DMS114 treated with DMSO at 0.1 percent for 48 hours (cell line): Measurements from ENCODE around the gene PITPNM3.
"Not testable (repeated sequence)": the region's sequence is repeated elsewhere in the genome, so short reads cannot be mapped to it uniquely, and the experiment has no call there.

Experiments used
- DNase-seq: peaks from one replicate; lab custom pipeline; 2025; ENCODE audit not compliant: unreplicated experiment; lab: John Stamatoyannopoulos, UW

PITPNM3 gene

GRCh38 chr17:6482796-6483195 is 73.6 kb downstream of the PITPNM3 start:
- not testable (repeated sequence) for DNase-seq

- DNase-seq, result no peak
Observed at GRCh38 chr17:6482105-6482455, 74.3 kb downstream of the PITPNM3 start.

GRCh38 chr17:6480303-6480675 is 76.1 kb downstream of the PITPNM3 start:
- DNase-seq, result no peak

DNA sequence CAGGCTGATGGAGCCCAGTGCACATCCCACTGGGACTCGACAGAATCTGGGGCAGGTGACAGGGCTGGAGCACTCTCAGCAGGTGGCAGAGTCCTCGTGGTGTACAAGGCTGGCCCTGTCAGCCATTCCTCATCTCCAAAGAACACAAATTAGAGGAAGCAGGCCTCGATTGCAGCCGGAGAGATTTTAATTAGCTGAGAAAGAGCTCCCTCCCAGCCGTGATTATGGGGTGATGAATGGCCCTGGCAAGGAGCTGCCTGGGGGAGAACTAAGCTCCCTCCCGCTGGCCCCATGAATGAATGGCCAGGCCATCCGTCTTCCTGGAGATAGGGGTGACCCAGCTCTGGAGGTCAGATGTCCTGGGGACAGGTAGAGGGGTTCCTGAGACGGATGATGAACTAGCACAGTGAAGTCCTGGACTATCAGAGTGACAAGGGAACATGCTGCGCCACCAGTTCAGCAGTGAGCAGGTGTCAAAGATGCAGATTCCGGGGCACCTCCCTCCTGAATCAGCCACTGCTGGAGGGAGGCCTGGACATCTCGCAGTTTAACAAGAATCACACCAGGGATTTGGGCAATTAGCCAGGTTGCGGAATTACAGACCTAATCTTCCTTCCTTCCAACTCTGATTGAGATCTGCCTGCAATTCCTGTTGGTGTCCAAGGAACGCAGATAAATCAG is 76.6 kb downstream of the PITPNM3 start:
- DNase-seq, result no peak

DNA sequence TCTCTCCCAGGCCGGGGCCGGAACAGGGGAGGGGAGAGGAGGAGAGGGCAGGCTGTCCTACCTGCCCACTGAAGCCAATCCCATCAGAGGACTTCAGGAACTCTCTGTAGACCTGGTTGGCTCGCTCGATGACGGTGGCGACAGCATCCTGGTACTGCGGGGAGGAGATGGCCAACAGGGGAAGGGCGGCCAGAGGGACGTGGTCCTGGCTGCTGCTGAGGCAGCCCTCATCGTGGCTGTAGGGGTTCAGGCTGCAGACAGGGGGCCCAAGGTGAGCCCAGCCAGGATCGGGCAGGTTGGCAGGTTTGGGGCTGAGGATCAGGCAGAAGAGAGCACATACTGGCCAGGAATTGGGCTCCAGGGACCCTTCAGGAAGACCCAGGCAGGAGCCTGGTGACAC is 77.9 kb downstream of the PITPNM3 start:
- no peak for DNase-seq

- DNase-seq, result no peak
Observed at GRCh38 chr17:6477831-6478383, 78.4 kb downstream of the PITPNM3 start.

- DNase-seq, result no peak
Observed at GRCh38 chr17:6476810-6477179, 79.6 kb downstream of the PITPNM3 start.

DNA sequence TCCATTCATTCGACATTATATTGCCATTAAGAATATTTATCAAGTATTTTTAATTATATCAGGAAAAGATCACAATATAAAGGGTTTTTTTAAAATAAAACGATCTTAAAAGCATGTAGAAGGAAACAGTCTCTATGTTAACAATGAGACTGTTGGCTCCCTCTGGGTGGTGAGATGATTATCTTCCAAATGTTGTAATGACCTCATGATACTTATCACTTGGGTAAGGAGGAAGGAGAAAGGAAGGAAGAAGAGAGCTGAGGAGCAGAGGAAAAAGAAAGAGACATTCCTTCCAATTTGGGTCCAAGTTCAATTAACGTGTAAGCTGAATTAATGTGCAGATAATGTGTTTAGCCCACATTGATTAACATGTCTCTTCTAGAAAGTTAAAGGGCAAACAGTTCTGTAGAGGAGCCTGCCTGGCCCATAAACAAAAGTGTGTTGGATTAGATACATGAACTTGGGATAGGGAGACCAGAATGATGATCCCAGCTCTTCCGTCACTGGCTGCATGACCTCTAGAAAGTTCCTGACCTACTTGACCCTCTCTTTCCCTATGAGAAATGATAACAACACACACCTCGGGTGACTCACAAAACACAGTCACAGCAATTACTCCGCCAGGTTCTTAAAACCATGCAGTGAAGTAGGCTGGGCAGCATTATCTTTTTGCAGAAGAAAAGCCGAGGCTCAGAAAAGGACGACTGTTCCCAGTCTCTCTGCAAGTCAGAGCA is 80.1 kb downstream of the PITPNM3 start:
- no peak for DNase-seq

DNA sequence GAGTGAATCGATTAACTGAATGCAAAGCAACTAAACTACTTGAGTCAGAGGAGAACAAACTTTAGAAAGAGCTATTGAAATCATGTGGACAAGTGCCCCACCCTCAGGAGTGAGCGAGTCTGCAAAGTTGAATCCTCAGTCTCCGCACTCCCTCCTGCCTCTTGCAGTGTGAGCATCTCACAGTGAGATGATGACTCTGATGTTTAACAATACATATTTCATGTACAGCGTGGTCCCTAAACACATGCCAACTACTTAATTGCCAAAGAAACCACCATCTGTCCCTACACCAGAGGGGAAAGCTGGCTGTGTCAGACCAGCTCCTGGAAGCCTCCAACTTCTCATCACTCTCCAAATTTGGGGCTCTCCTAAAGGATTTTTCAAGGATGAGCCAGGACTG is 80.9 kb downstream of the PITPNM3 start:
- no peak for DNase-seq

- DNase-seq, result no peak
Observed at GRCh38 chr17:6474906-6475305, 81.4 kb downstream of the PITPNM3 start.

DNA sequence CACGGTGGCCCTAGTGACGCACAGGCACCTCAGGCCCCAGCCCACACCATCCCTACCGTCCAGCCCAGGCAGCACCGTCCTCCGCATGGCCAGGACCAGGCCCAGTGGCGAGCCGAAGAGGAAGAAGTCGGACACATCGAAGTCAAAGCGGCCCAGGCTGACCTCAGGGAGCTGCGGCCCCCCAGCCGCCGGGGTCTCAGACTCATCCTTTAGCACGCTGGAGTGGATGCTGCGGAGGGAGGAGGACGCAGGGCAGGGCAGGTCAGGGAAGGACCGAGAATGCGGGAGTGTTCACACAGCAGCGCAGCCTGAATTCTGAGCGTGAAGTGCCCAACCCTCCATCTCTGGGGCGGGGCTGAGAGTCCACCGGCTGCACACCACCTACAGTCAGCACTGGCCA is 82.0 kb downstream of the PITPNM3 start:
- no peak for DNase-seq

DNA sequence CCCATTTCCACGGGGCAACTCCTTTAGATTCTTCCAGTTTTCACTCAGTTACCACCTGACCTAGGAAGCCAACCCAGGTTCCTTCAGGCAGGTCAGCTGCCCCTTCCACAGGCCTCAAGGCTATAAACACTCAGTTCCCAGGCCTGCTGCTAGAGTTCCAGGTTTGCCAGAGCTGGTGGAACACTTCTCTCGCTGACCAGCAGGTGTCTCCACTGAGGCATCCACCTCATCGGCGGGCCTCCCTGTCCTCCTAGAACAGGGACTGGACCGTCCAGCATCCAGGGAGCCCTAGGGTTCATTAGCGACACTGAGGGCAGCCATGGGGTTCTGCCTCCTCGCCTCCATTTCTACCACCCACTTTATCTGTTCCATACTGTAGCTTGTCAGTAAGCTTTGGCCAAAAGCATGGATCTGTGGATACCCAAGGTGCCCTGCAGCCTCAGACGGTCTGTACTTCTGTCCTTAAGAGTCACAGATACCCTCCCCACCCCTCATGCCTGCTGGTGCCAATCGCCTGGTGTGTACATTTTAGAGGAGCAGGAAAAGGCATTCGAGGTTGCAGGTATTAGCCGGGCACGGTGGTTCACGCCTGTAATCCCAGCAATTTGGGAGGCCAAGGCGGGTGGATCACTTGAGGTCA is 83.1 kb downstream of the PITPNM3 start:
- DNase-seq, result peak; percentile 51

DNA sequence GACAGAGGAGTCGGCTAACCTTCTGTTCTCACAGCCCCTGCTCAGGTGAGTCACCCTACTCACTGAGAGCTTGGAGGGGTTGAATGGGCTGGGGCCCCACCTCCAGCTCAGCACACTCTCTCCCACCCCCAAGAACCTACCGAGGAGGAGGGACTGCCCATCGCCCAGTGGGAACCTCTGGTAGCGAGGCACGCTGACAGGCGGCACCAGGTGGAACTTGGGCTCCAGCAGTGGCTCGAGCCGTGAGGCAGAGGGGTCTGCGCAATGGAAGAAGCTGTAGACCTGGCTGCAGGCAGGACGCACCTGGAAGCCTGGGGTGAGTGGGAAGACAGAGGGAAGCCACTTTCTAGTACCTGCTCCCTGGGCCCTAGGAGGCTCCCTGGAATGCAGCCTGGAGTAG is 83.8 kb downstream of the PITPNM3 start:
- DNase-seq, result no peak

DNA sequence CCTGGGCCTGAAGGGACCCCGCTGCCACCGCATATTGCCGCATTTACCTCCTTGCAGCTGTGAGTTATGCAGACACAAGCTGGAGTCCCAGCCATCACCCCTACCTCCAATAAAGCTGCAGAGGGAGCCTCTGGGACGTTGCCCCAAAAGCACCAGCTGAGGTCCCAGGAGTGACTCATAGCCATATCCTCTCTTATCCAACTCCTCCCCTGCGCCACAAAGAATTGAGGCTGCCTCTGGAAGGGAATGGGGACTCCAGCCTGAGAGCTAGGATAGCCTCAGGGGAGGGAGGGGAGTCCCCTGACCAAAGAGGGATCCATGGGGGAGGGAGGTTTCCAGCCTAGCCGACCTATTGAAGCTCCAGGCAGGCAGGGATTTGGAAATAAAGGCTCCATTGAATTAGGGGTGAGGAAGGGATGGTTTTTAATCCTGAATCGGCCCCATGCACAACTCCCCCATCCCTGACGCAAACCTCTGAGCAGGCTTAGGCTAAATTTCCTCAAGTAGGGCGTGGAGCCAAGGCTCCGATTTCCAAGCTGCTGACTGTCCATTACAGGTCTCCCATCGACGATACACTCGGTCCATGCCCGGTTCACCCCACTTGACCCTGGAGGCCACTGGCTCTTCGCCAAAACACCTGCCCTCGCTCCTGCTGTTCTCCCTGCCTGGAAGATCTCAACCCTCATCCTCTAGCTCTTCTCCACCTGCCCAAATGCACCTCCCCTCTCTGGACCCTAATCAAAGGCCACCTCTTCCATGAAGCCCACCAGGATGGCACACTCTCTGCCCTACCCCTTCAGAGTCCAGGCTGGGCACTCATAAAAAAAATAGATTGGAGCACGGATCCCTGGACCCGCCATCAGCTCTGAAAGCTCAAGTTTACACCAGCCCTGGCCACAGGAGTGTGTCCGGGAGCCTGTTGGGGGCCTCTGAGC is 84.6 kb downstream of the PITPNM3 start:
- DNase-seq, result no peak

- DNase-seq, result no peak
Observed at GRCh38 chr17:6470751-6471521, 85.4 kb downstream of the PITPNM3 start.

DNA sequence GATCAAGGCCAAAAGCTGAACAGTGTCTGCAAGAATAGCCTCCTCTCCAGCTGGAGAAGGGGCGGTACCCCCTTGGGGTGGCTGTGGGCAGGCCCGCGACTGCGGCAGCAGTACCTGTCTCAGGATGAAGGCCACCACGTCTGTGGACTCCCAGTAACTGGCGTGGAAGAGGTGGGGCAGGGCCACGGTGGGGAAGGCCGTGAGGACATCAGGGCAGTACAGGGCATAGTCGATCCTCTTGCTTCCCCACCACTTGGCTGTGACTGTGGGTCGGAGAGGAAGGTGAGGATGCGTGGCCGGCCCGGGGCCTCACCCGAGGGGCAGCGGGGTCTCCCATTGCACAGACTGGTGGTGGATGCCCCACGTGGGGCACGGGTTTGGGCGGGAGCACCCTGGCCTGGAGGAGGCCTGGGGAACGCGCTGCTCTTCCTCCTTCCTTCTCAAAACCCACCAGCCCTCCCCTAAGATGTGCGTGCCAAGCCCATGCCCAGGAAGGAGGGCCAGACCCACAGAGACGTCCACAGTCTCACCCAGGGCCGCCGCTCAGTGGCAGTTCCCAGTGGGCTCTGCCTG is 86.1 kb downstream of the PITPNM3 start:
- DNase-seq, result no peak

GRCh38 chr17:6468051-6468790 is 88.1 kb downstream of the PITPNM3 start:
- DNase-seq, result no peak

GRCh38 chr17:6467567-6467966 is 88.8 kb downstream of the PITPNM3 start:
- DNase-seq, result no peak
